K562 (cell line): ENCODE data around the gene UGP2. TPM values are rescaled to one million over a fixed set of nuclear protein-coding genes. Genes with fewer than 3 reads are reported as not detected.

Source experiments
- ATAC-seq: fragments of 200-7000 bp; cut with Tn5 transposase; 3 replicates; pipeline ENCODE4 v1.9.1; 2020; ENCODE audit warnings: moderate library complexity
- BruUV-seq: library from RNA; stranded (reverse); fragments of 400-500 nt; replicated peaks from 2 replicates; lab custom pipeline; 2021; lab: Mats Ljungman, UMichigan
- CTCF ChIA-PET: fragments of 300-600 bp; formaldehyde crosslinking; extraction: SDS; loops from one replicate; lab custom pipeline; 2021; ENCODE audit warnings: low intra/inter-chr PET ratio; lab: Yijun Ruan, JAX
- POLR2A ChIA-PET: fragments of 300-600, 350-650 bp; sonication (Branson Sonifier 250); formaldehyde crosslinking; extraction: SDS; loops from one replicate; lab custom pipeline; 2021; ENCODE audit warnings: antibody characterized with exemption, inconsistent platforms; lab: Yijun Ruan, JAX
- DNase-seq, 4 experiments: peaks; one replicate each; pipeline versions ENCODE4 v3.0.0 to v3.0.0-alpha.2; 2011 to 2018; ENCODE audit warnings: low spot score in 3 of 4, mixed read lengths in 3 of 4; ENCODE audit errors: extremely low read depth in 1 of 4
- FAIRE-seq: peaks from 2 replicates; lab custom pipeline; 2011; peaks lifted over from hg19 to GRCh38; lab: Jason Lieb, UNC
- H2AFZ ChIP-seq: 2 replicates; pipeline ENCODE4 v1.6.0; 2011; ENCODE audit warnings: low read depth, low read length, control low read depth, inconsistent platforms
- H3K27ac ChIP-seq: fragments of 200-600 bp; 3 replicates; pipeline ENCODE4 v1.8.0; 2011; ENCODE audit warnings: low read depth, mild to moderate bottlenecking, control low read depth, inconsistent platforms, low read length, moderate library complexity, mixed read lengths; ENCODE audit errors: extremely low read depth
- H3K27me3 ChIP-seq, 2 experiments: fragments of 300-600 bp in 1 of 2; 2 replicates in 1 of 2; 3 replicates in 1 of 2; pipeline versions ENCODE4 v1.6.0 to v1.8.0; 2011; ENCODE audit warnings: inconsistent platforms in 2 of 2, low read length in 2 of 2, mild to moderate bottlenecking in 1 of 2, mixed read lengths in 1 of 2, moderate library complexity in 1 of 2; ENCODE audit not compliant: control insufficient read depth in 2 of 2, insufficient read depth in 2 of 2
- H3K36me3 ChIP-seq: fragments of 300-600 bp; 3 replicates; pipeline ENCODE4 v1.8.0; 2011; ENCODE audit warnings: mild to moderate bottlenecking, low read length, inconsistent platforms; ENCODE audit not compliant: control insufficient read depth, insufficient read depth
- H3K4me1 ChIP-seq, 2 experiments: fragments of 200-600 bp in 1 of 2; replicated peaks in 1 of 2; 2 replicates in 1 of 2; 3 replicates in 1 of 2; pipeline versions ENCODE4 v1.5.1 to v1.8.0; 2011; ENCODE audit warnings: inconsistent platforms in 2 of 2, low read length in 2 of 2, mild to moderate bottlenecking in 1 of 2, mixed read lengths in 1 of 2, moderate library complexity in 1 of 2; ENCODE audit not compliant: control insufficient read depth in 2 of 2, insufficient read depth in 2 of 2
- H3K4me2 ChIP-seq: 2 replicates; pipeline ENCODE4 v1.6.1; 2011; ENCODE audit warnings: low read length, control low read depth, inconsistent platforms, mixed read lengths; ENCODE audit not compliant: insufficient read depth
- H3K4me3 ChIP-seq: fragments of 200-600 bp; sonication (generic), shearing (Covaris generic); 2 replicates; pipeline ENCODE4 v1.5.1; 2016; ENCODE audit warnings: control low read depth, inconsistent platforms
- H3K79me2 ChIP-seq: fragments of 200-600 bp; 3 replicates; pipeline ENCODE4 v1.8.0; 2011; ENCODE audit warnings: low read length, inconsistent platforms; ENCODE audit not compliant: control insufficient read depth, insufficient read depth
- H3K9ac ChIP-seq, 2 experiments: 2 replicates each; pipeline versions ENCODE4 v1.6.0 to v1.6.1; 2011; ENCODE audit warnings: low read depth in 2 of 2, low read length in 2 of 2, control low read depth in 1 of 2, inconsistent platforms in 1 of 2, mild to moderate bottlenecking in 1 of 2, mixed read lengths in 1 of 2; ENCODE audit not compliant: insufficient read depth in 1 of 2
- H3K9me1 ChIP-seq: one replicate; pipeline ENCODE4 v1.6.0; 2011; ENCODE audit warnings: inconsistent platforms, mild to moderate bottlenecking, low read length, moderate library complexity; ENCODE audit not compliant: control insufficient read depth, insufficient read depth
- H3K9me3 ChIP-seq: replicated peaks from 2 replicates; pipeline ENCODE4 v1.5.1; 2011; ENCODE audit warnings: low read depth, low read length, inconsistent platforms; ENCODE audit not compliant: control insufficient read depth, insufficient read depth
- H4K20me1 ChIP-seq: replicated peaks from 2 replicates; pipeline ENCODE4 v1.6.1; 2011; ENCODE audit warnings: low read length, inconsistent platforms, mixed read lengths; ENCODE audit not compliant: control insufficient read depth, insufficient read depth
- DPF2 ChIP-seq: fragments of 450-650 bp; IDR thresholded peaks from 2 replicates; pipeline ENCODE4 v1.6.1; 2016
- FOXA1 ChIP-seq: fragments of 450-650 bp; IDR thresholded peaks from 2 replicates; pipeline ENCODE4 v1.6.1; 2016; ENCODE audit warnings: mild to moderate bottlenecking, borderline replicate concordance
- GATA2 ChIP-seq: sonication (generic); formaldehyde crosslinking; IDR thresholded peaks from 2 replicates; pipeline ENCODE4 v1.4.0; 2020; ENCODE audit warnings: mild to moderate bottlenecking, missing genetic modification reagents
- GATAD2A ChIP-seq: fragments of 450-650 bp; IDR thresholded peaks from 2 replicates; pipeline ENCODE4 v1.6.1; 2017
- HDAC6 ChIP-seq: IDR thresholded peaks from 2 replicates; pipeline ENCODE4 v1.6.1; 2012; ENCODE audit warnings: low read depth, mild to moderate bottlenecking, control low read depth, inconsistent platforms, low read length, moderate library complexity
- MITF ChIP-seq: IDR thresholded peaks from 2 replicates; pipeline ENCODE4 v1.6.1; 2014; ENCODE audit warnings: antibody characterized with exemption
- NCOA1 ChIP-seq: fragments of 450-650 bp; IDR thresholded peaks from 2 replicates; pipeline ENCODE4 v1.6.1; 2016; ENCODE audit warnings: low read depth
- RNF219 ChIP-seq: fragments of 250-450 bp; sonication (Bioruptor Pico); IDR thresholded peaks from 2 replicates; pipeline ENCODE4 v1.5.0; 2022; ENCODE audit warnings: mild to moderate bottlenecking
- TCF7 ChIP-seq: sonication (generic); IDR thresholded peaks from 2 replicates; pipeline ENCODE4 v1.6.1; 2016; ENCODE audit warnings: antibody characterized with exemption, borderline replicate concordance
- WGBS: fragments of 100-300 bp; shearing (Covaris generic); methylation state at CpG from one replicate; pipeline ENCODE4 v1.1.6; 2016; ENCODE audit warnings: low coverage, mixed read lengths; ENCODE audit not compliant: insufficient coverage; ENCODE audit errors: missing lambda C conversion rate; 5-methylcytosine and 5-hydroxymethylcytosine counted together
- in situ Hi-C: fragments of 300-500 bp; cut with MboI; formaldehyde crosslinking; loops from 4 replicates; pipeline ENCODE4 v1.15.0; 2018; ENCODE audit warnings: inconsistent platforms, mixed read lengths
- intact Hi-C: fragments of 100-400 bp; cut with micrococcal nuclease; formaldehyde crosslinking; loops from 2 replicates; pipeline ENCODE4 v1.14.2; 2022
- polyA plus RNA-seq, 8 experiments: library from polyadenylated mRNA; depleted of rRNA in 4 of 8; stranded (reverse) in 5 of 8; unstranded in 3 of 8; fragments of >200 nt; fragmentation: Nextera tagmentation in 2 of 8; fragmentation: Illumina TruSeq in 1 of 8; extraction: Ambion mirVana in 2 of 8; extraction: Trizol in 1 of 8; gene quantifications; 2 replicates each; pipeline versions ENCODE4 v1.2.1 to v1.2.3, GENCODE V29; 2011 to 2014; ENCODE audit warnings: inconsistent platforms in 1 of 8, missing spikeins in 1 of 8
- total RNA-seq, 7 experiments: library from RNA; depleted of rRNA in 6 of 7; stranded (reverse); fragments of >200 nt in 6 of 7; fragmentation: Illumina TruSeq in 2 of 7; extraction: Trizol in 2 of 7; gene quantifications; 2 replicates each; pipeline versions ENCODE4 v1.2.1 to v1.2.3, GENCODE V29; 2011 to 2021; ENCODE audit warnings: low replicate concordance in 1 of 7

The UGP2 gene
- total and polyA plus RNA-seq, 9 of the 15 experiments (the other 6 are each of a cell fraction or from before 2014, with no cell fraction given) = 25.2 to 69.3 (median 58.9) TPM

DNA sequence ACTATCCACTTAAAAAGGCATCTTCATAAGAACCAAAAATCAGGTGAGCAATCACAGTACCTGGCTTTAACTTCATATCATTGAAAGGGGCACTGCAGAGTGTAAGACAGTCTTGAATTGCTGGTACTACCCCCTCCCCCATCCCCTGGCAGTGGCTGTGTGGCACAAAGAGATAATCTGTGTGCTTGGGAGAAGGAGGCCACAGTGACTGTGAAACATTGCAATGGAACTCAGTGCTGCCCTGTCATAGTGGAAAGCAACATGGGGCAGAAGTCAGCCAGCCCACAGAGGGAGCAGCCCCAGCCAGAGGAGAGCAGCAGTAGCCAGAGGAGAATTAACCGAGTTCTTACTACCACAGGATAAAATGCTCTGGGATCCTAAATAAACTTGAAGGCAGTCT is 45.3 kb upstream of the UGP2 start:
- H3K36me3 ChIP-seq = no peaks in the 10 kb centered on the region
- H3K4me2 ChIP-seq = no peak overlapping the region
- no peak overlapping the region for H2AFZ ChIP-seq
- H3K9ac ChIP-seq = no peak overlapping the region
- no peak for ATAC-seq
- H4K20me1 ChIP-seq = no peaks in the 10 kb centered on the region
- no peaks in the 10 kb centered on the region for H3K9me1 ChIP-seq
- H3K9me3 ChIP-seq = no peaks in the 10 kb centered on the region
- in situ Hi-C loops = no loop called here
- H3K4me3 ChIP-seq = no peak overlapping the region
- ChIA-PET CTCF (no interaction called here), POLR2A (no interaction called here)
- intact Hi-C loops = no loop called here
- no peaks in the 10 kb centered on the region for H3K79me2 ChIP-seq
- no TSS peak for BruUV-seq
- 0% methylated on average over 1 of the region's 1 CpG for WGBS
- no peak for DNase-seq
- TF ChIP-seq NCOA1 (no peak), DPF2 (no peak), FOXA1 (no peak), RNF219 (CRISPR knock-in tag) (no peak), TCF7 (no peak)
- H3K4me1 ChIP-seq = no peaks in the 10 kb centered on the region
- no peak overlapping the region for H3K27ac ChIP-seq
- no peak for FAIRE-seq
- no peaks in the 10 kb centered on the region; a peak in 1 of 5 replicates for H3K27me3 ChIP-seq

DNA sequence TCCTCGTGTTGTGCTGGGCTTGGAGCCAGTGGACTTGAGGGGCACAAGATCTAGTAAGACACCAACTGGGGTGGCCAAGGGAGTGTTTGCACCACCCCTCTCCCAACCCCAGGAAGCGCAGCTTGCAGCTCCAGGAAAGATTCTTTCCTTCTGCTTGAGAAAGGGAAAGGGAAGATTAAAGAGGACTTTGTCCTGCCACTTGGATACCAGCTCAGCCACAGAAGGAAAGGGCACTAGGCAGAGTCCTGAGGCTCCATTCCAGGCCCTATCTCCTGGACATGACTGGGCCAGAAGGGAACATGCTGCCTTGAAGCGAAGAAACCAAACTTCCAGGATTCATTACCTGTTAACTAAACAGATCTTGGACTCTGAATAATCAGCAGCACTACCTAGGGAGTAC is 44.9 kb upstream of the UGP2 start:
- no peak overlapping the region for H3K27ac ChIP-seq
- ChIA-PET CTCF (no interaction called here), POLR2A (no interaction called here)
- no peaks in the 10 kb centered on the region for H3K4me1 ChIP-seq
- H3K36me3 ChIP-seq = no peaks in the 10 kb centered on the region
- 3% methylated on average over 3 of the region's 3 CpGs for WGBS
- no peak for FAIRE-seq
- ATAC-seq = no peak
- no peaks in the 10 kb centered on the region for H3K9me3 ChIP-seq
- BruUV-seq = no TSS peak
- H3K4me2 ChIP-seq = no peak overlapping the region
- no peak overlapping the region for H3K4me3 ChIP-seq
- in situ Hi-C loops (no loop called here), intact Hi-C loops (no loop called here)
- no peaks in the 10 kb centered on the region for H3K79me2 ChIP-seq
- no peak overlapping the region for H3K9ac ChIP-seq
- H4K20me1 ChIP-seq = no peaks in the 10 kb centered on the region
- H2AFZ ChIP-seq = no peak overlapping the region
- no peaks in the 10 kb centered on the region for H3K9me1 ChIP-seq
- H3K27me3 ChIP-seq = no peaks in the 10 kb centered on the region
- TF ChIP-seq GATA2 (CRISPR knock-in tag) = no peak
- TF ChIP-seq GATAD2A = no peak
- TF ChIP-seq HDAC6 = no peak
- TF ChIP-seq MITF = no peak
- DNase-seq = no peak
